HFF-Myc (cell line): ENCODE measurements around the gene TNFRSF21.

Experiments used
- DNase-seq: peaks from one replicate; pipeline ENCODE4 v3.0.0-alpha.2; 2011; ENCODE audit warnings: low read depth; ENCODE audit errors: extremely low read depth
- H3K4me3 ChIP-seq: replicated peaks from 2 replicates; pipeline ENCODE4 v1.5.1; 2011; ENCODE audit warnings: low read depth, mild to moderate bottlenecking, control low read depth, low read length
- CTCF ChIP-seq: IDR thresholded peaks from 2 replicates; pipeline ENCODE4 v1.5.1; 2012; ENCODE audit warnings: mild to moderate bottlenecking, low read depth, low read length, control low read depth; ENCODE audit errors: missing control alignments

The TNFRSF21 gene, protein sequence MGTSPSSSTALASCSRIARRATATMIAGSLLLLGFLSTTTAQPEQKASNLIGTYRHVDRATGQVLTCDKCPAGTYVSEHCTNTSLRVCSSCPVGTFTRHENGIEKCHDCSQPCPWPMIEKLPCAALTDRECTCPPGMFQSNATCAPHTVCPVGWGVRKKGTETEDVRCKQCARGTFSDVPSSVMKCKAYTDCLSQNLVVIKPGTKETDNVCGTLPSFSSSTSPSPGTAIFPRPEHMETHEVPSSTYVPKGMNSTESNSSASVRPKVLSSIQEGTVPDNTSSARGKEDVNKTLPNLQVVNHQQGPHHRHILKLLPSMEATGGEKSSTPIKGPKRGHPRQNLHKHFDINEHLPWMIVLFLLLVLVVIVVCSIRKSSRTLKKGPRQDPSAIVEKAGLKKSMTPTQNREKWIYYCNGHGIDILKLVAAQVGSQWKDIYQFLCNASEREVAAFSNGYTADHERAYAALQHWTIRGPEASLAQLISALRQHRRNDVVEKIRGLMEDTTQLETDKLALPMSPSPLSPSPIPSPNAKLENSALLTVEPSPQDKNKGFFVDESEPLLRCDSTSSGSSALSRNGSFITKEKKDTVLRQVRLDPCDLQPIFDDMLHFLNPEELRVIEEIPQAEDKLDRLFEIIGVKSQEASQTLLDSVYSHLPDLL

DNA sequence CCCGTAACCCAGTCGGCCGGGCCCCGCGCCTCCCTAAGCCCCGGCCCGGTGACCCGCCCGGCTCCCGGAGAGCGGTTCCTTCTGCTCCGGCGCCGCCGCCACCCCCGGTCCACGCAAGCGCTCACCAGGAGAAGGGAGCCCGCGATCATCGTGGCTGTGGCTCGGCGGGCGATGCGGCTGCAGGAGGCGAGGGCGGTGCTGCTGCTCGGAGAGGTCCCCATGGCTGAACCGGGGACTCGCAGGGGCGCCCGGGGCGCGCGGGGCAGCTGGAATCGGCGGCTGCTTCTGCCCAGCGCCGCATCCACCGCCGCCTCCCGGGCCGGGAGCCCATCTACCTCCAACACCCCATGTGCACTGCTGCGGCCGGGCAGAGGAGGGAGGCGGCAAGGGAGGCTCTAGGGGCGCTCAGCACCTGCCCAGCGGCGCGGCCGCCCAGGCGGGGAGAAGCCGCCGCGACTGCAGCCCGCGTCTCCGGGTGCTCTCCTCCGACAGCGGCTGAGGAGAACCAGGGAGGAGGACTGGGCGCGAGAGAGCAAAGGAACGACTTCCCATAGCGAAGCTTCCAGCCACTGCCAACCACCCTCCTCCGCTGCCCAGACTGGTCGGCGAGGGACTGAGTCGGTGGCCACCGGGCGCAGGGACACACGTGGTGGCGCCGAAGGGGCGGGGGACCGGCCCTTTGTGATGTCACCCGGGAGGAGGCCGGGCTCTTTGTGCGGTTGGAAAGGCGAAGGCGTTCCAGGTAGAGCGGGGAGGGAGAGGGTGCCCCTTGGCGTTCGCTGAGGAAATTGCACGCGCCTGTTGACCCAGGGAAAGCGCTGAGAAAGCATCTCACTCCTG is at the start of gene TNFRSF21:
TNFRSF21 (minus strand) TSS at position 615 of the 840 bp plus-strand sequence; CDS start at position 221, 394 bp downstream.
- peak; percentile 73 for DNase-seq
- peak within 1 kb of the TSS; percentile 91 for H3K4me3 ChIP-seq
- TF ChIP-seq CTCF: peak; percentile 92

DNA sequence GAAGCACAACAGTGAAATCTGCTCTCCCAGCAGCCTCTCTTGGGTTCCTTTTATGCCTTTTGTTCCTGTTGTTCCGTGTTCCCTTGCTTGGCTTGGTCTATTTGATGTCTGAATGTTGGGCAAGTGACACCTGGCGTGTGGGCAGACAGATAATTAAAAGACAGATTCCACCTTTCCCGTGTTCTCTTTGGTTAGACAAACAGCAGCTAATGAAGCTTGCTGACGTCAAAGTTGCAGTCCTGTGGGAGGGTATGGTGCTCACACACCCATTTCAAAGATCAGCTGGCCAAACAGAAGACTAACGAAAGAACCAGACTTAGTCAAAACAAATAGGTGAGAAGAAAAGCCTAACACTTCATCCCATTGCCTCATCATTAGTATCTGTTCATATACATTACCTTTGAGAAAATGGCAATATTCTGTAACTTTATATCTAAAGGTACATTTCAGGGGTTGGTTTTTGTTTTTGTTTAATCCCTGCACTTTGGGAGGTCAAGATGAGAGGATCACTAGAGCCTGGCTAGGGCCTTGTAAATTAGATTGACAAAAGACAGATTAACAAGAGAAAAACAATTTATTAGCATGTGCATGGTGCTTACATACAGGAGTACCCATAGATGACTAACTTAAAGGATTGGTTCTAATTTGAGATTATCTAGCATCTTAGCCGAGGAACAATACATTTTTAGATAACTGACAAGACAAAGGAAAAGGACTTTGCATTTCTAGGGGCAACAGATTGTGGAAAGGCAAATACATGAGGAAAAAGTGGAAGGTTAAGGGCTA is 48.9 kb upstream of the TNFRSF21 start:
- no peak overlapping the region for H3K4me3 ChIP-seq
- TF ChIP-seq CTCF: no peak
- no peak for DNase-seq

DNA sequence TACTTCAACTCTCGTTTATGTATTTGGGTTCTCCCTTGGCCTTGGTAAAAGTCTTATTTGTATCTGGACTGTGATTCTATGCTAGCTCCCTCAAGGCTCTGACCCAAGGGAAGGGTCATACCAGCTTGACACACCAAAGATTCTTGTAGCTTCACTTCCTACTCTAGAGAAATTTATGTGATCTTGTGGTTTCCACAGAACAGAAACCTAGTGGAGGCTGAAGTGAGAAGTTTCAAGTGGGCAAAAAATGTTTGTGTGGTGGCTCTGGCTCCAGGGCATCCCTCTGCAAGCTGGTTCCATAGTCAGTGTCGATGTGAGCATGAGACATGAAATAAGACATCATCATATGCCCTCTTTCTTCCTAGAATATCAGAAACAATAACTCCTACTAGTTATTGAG is 48.1 kb upstream of the TNFRSF21 start:
- no peak overlapping the region for H3K4me3 ChIP-seq
- DNase-seq: no peak
- no peak for TF ChIP-seq CTCF

GRCh38 chr6:47355496-47355895 is 45.8 kb upstream of the TNFRSF21 start:
- TF ChIP-seq CTCF: no peak
- no peak for DNase-seq
- no peak overlapping the region for H3K4me3 ChIP-seq

GRCh38 chr6:47353871-47354270 is 44.2 kb upstream of the TNFRSF21 start:
- DNase-seq: no peak
- no peak overlapping the region for H3K4me3 ChIP-seq
- no peak for TF ChIP-seq CTCF

DNA sequence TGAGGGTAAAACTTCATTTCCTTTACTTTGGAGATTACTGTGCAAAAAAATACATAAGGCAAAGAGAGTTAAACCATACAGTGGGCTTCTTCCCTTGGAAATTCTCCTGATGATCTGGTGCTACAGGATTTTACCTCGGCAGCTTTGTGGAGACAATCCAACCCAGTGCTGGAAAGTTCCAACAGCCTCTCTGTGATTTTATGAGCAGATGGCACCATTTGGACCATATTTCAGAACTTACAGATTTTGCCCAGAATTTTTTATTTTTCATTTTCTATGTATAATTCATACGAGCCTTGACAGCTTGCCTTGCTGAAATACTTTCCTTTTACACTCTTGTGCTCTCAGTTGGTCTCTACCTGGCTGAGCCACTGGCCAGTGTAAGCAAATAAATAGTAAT is 43.3 kb upstream of the TNFRSF21 start:
- TF ChIP-seq CTCF: no peak
- DNase-seq: no peak

More for the DNA sequence above, 43.3 kb upstream of the TNFRSF21 start:
- H3K4me3 ChIP-seq: no peak overlapping the region
